Measurements from ENCODE around the gene TMEM106A. TPM values are rescaled to one million over a fixed set of nuclear protein-coding genes. Genes with fewer than 3 reads are reported as not detected.
A peak's percentile ranks its signal among the peaks of the same experiment; 100 is the strongest.

Gene TMEM106A
- polyA plus RNA-seq, 1 donor (not counting 4 experiments of a cell fraction or from before 2014, with no cell fraction given): 0.93 TPM

- peak overlapping the region; percentile 92 for H3K27ac ChIP-seq (ENCODE audit: control insufficient read depth, insufficient read depth, low read length)
- H4K20me1 ChIP-seq (ENCODE audit: control insufficient read depth, extremely low read depth, insufficient read depth, low read length): no peaks in the 10 kb centered on the region
- TF ChIP-seq CTCF (optimal IDR thresholded peaks at IDR 0.05 in 1 of 3, IDR thresholded peaks at IDR 0.05 in 1 of 3, conservative IDR thresholded peaks at IDR 0.05 in 1 of 3; ENCODE audit: extremely low read depth in 1 of 3, insufficient read depth in 2 of 3, low read length in 3 of 3): no peak
- no peak for TF ChIP-seq EZH2 (IDR thresholded peaks at IDR 0.05; ENCODE audit: low read length)
- FAIRE-seq: no peak
- peak overlapping the region; percentile 71 to 75 (median 71) for H3K4me3 ChIP-seq (ENCODE audit: control insufficient read depth in 2 of 3, extremely low read depth in 1 of 3, insufficient read depth in 2 of 3, low read depth in 1 of 3, low read length in 3 of 3)
- H3K27me3 ChIP-seq (ENCODE audit: control insufficient read depth, extremely low read depth, insufficient read depth, low read length): no peaks in the 10 kb centered on the region
- H3K9me1 ChIP-seq (ENCODE audit: control insufficient read depth, extremely low read depth, insufficient read depth, low read length): no peaks in the 10 kb centered on the region
- H3K4me1 ChIP-seq (ENCODE audit: control insufficient read depth, extremely low read depth, insufficient read depth, low read length): peaks cover 22% of the 10 kb centered on the region
- peak overlapping the region; percentile 80 for H2AFZ ChIP-seq (ENCODE audit: control insufficient read depth, low read length)
- dilution Hi-C loops (cut with MboI; ENCODE audit: extremely low pct_ligation_motif_present, low sequenced_read_pairs): no loop called here
- H3K9ac ChIP-seq (ENCODE audit: control insufficient read depth, extremely low read depth, insufficient read depth, low read length): peak overlapping the region; percentile 95
- H3K36me3 ChIP-seq (ENCODE audit: control insufficient read depth in 2 of 2, extremely low read depth in 1 of 2, insufficient read depth in 2 of 2, low read length in 2 of 2): no peaks in the 10 kb centered on the region
- H3K79me2 ChIP-seq (ENCODE audit: control insufficient read depth, insufficient read depth, low read length): peaks cover 31% of the 10 kb centered on the region
- H3K4me2 ChIP-seq (ENCODE audit: control insufficient read depth, extremely low read depth, insufficient read depth, low read depth, low read length): peak overlapping the region; percentile 86
- H3K9me3 ChIP-seq (ENCODE audit: control insufficient read depth, low read depth, low read length): no peaks in the 10 kb centered on the region
- no peak for DNase-seq (ENCODE audit: low read depth, low spot score)
These were observed 42.0 kb upstream of the TMEM106A start for GRCh38 chr17:43169561-43170139.

GRCh38 chr17:43170140-43170765 is 41.4 kb upstream of the TMEM106A start:
- Histone ChIP-seq H3K27me3 (ENCODE audit: control insufficient read depth, extremely low read depth, insufficient read depth, low read length) (no peaks in the 10 kb centered on the region), H3K79me2 (ENCODE audit: control insufficient read depth, insufficient read depth, low read length) (peaks cover 34% of the 10 kb centered on the region), H3K9me3 (ENCODE audit: control insufficient read depth, low read depth, low read length) (no peaks in the 10 kb centered on the region), H3K9me1 (ENCODE audit: control insufficient read depth, extremely low read depth, insufficient read depth, low read length) (no peaks in the 10 kb centered on the region), H4K20me1 (ENCODE audit: control insufficient read depth, extremely low read depth, insufficient read depth, low read length) (no peaks in the 10 kb centered on the region), H3K36me3 (ENCODE audit: control insufficient read depth in 2 of 2, extremely low read depth in 1 of 2, insufficient read depth in 2 of 2, low read length in 2 of 2) (no peaks in the 10 kb centered on the region), H3K4me1 (ENCODE audit: control insufficient read depth, extremely low read depth, insufficient read depth, low read length) (peaks cover 24% of the 10 kb centered on the region), H3K4me2 (ENCODE audit: control insufficient read depth, extremely low read depth, insufficient read depth, low read depth, low read length) (peak overlapping the region; percentile 86), H3K27ac (ENCODE audit: control insufficient read depth, insufficient read depth, low read length) (peak overlapping the region; percentile 92), H2AFZ (ENCODE audit: control insufficient read depth, low read length) (peak overlapping the region; percentile 80), H3K9ac (ENCODE audit: control insufficient read depth, extremely low read depth, insufficient read depth, low read length) (peak overlapping the region; percentile 95), H3K4me3 (ENCODE audit: control insufficient read depth in 2 of 3, extremely low read depth in 1 of 3, insufficient read depth in 2 of 3, low read depth in 1 of 3, low read length in 3 of 3) (peak overlapping the region; percentile 71 to 75 (median 71))
- TF ChIP-seq CTCF (optimal IDR thresholded peaks at IDR 0.05 in 1 of 3, IDR thresholded peaks at IDR 0.05 in 1 of 3, conservative IDR thresholded peaks at IDR 0.05 in 1 of 3; ENCODE audit: extremely low read depth in 1 of 3, insufficient read depth in 2 of 3, low read length in 3 of 3) (no peak), EZH2 (IDR thresholded peaks at IDR 0.05; ENCODE audit: low read length) (no peak)
- dilution Hi-C loops (cut with MboI; ENCODE audit: extremely low pct_ligation_motif_present, low sequenced_read_pairs): no loop called here
- DNase-seq (ENCODE audit: low read depth, low spot score) (peak; percentile 81), FAIRE-seq (peak; percentile 80)
